ENCODE results near the gene MLANA. TPM values are rescaled to one million over a fixed set of nuclear protein-coding genes. Genes with fewer than 3 reads are reported as not detected.

MLANA gene, protein sequence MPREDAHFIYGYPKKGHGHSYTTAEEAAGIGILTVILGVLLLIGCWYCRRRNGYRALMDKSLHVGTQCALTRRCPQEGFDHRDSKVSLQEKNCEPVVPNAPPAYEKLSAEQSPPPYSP
- not detected for total RNA-seq
- polyA plus RNA-seq (ENCODE audit: insufficient read length in 6 of 6): 1 to 10 TPM in 5 of 6 donors, under 1 TPM in 1; 0.75 to 1.5 (median 1.1) TPM
- long read RNA-seq, donor 1: 0 reads
- long read RNA-seq, donor 2: 0 reads
- long read RNA-seq, donor 3: 0 reads
- long read RNA-seq, donor 4: 0 reads
- long read RNA-seq, donor 5: 0 reads
- long read RNA-seq, donor 6, partial matches to known transcripts: 42 of 55 reads
- long read RNA-seq, donor 6, other reads (novel, unspliced or antisense): 13 of 55 reads
- long read RNA-seq, donor 7: 0 reads
- long read RNA-seq, donor 8, partial matches to known transcripts: 158 of 166 reads
- long read RNA-seq, donor 8, other reads (novel, unspliced or antisense): 8 of 166 reads
- long read RNA-seq, donor 9: 0 reads
- long read RNA-seq, donor 10: 0 reads
- long read RNA-seq, donor 11: 0 reads
- long read RNA-seq, donor 12: 0 reads

DNA sequence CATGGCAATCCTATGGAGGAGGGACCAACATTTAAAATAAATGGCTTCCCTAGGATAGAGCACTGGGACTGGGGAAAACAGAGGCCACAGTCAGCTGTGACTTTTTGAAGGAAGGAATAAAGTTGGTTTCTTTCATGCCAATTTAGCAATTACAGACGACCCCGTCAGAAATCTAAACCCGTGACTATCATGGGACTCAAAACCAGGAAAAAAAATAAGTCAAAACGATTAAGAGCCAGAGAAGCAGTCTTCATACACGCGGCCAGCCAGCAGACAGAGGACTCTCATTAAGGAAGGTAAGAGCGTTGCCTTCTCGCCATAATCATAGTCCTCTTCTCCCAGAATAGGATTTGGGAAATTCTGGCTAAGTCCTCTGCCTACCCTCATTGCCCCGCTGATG, at the start of gene MLANA:
Gene MLANA, plus strand, starts transcription at position 249 of the 400 bp plus-strand sequence. CDS start 1,586 bp downstream, outside the sequence.
- no peak for DNase-seq
- ATAC-seq: no peak
- no peaks in the 10 kb centered on the region for H3K27me3 ChIP-seq
- H3K36me3 ChIP-seq: no peaks in the 10 kb centered on the region
- no peak within 1 kb of the TSS for H3K4me3 ChIP-seq
- TF ChIP-seq, protein P1, sequence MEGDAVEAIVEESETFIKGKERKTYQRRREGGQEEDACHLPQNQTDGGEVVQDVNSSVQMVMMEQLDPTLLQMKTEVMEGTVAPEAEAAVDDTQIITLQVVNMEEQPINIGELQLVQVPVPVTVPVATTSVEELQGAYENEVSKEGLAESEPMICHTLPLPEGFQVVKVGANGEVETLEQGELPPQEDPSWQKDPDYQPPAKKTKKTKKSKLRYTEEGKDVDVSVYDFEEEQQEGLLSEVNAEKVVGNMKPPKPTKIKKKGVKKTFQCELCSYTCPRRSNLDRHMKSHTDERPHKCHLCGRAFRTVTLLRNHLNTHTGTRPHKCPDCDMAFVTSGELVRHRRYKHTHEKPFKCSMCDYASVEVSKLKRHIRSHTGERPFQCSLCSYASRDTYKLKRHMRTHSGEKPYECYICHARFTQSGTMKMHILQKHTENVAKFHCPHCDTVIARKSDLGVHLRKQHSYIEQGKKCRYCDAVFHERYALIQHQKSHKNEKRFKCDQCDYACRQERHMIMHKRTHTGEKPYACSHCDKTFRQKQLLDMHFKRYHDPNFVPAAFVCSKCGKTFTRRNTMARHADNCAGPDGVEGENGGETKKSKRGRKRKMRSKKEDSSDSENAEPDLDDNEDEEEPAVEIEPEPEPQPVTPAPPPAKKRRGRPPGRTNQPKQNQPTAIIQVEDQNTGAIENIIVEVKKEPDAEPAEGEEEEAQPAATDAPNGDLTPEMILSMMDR (IDR thresholded peaks at IDR 0.05): no peak
- H3K4me1 ChIP-seq: no peaks in the 10 kb centered on the region
- H3K27ac ChIP-seq: no peak within 1 kb of the TSS
- intact Hi-C loops (cut with DNase I): no loop called here
- no peaks in the 10 kb centered on the region for H3K9me3 ChIP-seq

DNA sequence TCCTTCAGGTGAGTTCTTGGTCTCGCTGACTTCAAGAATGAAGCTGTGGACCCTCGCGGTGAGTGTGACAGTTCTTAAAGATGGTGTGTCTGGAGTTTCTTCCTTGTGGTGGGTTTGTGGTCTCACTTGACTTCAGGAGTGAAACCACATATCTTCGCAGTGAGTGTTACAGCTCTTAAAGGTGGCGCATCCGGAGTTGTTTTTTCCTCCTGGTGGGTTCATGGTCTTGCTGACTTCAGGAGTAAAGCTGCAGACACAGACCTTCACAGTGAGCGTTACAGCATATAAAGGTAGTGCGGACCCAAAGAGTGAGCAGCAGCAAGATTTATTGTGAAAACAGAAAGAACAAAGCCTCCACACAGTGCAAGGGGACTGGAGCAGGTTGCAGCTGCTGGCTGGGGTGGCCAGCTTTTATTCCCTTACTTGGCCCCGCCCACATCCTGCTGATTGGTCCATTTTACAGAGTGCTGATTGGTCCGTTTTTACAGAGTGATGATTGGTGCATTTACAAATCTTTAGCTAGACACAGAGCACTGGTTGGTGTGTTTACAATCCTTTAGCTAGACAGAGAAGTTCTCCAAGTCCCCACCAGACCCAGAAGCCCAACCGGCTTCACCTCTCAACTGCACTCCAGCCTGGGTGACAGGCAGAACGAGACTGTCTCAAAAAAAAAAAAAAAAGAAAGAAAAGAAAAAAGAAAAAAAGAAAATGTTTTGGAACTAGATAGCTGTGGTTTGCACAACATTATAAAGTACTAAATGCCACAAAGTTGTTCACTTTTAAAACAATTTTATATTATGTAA, 48.7 kb upstream of the MLANA start:
- H3K27ac ChIP-seq: no peak overlapping the region
- H3K36me3 ChIP-seq: no peaks in the 10 kb centered on the region
- no peaks in the 10 kb centered on the region for H3K9me3 ChIP-seq
- ATAC-seq (no peak), DNase-seq (no peak)
- no peaks in the 10 kb centered on the region for H3K27me3 ChIP-seq
- intact Hi-C loops (cut with DNase I): no loop called here
- peaks cover 3 to 31% of the 10 kb centered on the region in 2 donors for H3K4me1 ChIP-seq
- TF ChIP-seq, protein P1 (IDR thresholded peaks at IDR 0.05): no peak
- H3K4me3 ChIP-seq: no peak overlapping the region

DNA sequence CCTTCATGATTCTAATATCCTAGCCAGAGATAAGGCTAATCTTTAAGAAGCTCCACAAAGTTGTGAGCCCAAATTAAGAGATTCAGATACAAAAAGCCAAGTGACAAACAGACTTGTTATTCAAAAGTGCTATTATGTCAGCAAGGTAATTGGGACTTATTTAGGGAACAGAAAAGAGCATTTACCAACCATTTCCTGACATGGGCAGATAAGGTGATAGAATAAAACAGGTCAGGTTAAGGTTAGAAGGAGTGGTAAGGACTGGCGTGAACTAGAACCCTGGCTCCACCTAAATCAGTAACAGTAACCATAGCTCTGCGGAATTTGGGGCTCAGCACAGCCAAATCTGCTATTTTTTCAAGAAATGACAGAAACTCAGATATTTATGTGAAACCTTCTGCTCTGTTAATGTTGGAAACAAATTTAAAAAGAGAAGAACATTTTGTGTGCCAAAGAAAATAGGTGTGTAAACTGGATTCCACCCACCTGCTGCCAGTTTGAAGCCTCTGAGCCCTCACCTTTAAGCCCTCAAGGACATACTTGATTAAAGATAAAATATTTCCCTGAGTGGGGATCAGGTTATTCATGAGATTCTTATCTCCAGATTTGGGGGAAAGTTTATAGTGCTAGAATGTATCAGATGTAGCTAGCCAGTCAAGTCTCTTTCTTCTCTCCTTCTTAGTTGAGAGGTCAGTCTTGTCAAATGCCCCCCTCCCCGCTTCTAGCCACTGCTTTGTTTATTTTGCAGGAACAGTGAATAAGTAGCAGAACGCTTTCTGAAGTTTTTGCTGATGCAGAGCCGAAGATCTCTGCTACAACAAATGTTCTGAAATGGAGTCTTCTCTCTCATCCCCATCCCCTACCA, 47.5 kb upstream of the MLANA start:
- TF ChIP-seq, protein P1 (IDR thresholded peaks at IDR 0.05): no peak
- H3K9me3 ChIP-seq: no peaks in the 10 kb centered on the region
- ATAC-seq (peak; percentile 21), DNase-seq (no peak)
- H3K4me1 ChIP-seq: peaks cover 3 to 31% of the 10 kb centered on the region in 2 donors
- intact Hi-C loops (cut with DNase I): no loop called here
- no peaks in the 10 kb centered on the region for H3K27me3 ChIP-seq
- H3K4me3 ChIP-seq: no peak overlapping the region
- no peaks in the 10 kb centered on the region for H3K36me3 ChIP-seq
- peak overlapping the region in 1 of 2 donors; percentile 34 for H3K27ac ChIP-seq

DNA sequence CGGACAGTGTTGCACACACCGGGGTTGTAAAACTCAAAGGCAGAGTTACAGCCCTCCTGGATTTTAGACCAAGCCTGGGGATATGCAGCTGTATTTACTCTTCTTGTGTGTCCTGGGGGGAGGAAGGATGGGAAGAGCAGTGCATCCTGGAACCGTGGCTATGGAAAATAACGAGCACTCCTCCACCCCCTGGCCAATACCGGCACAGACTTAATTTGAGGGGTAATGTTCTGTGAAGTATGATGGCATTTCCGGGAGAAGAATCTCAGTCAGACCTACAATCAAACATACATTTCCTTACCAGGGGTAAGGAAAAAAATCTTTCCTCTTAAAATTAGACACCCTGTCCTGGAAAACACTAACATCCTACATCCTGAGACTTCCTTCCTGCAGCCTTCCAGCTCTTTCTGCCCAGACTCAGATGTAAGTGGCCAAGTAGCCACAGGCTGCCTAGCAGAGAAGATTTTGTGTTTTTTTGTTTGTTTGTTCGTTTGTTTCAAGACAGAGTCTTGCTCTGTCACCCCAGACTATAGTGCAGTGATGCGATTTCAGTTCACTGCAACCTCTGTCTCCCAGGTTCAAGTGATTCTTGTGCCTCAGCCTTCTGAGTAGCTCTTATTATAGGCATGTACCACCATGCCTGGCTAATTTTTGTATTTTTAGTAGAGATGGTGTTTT, 46.8 kb upstream of the MLANA start:
- H3K4me1 ChIP-seq: peaks cover 3 to 31% of the 10 kb centered on the region in 2 donors
- no peaks in the 10 kb centered on the region for H3K27me3 ChIP-seq
- DNase-seq (peak in 2 of 4 donors; percentile 12 to 33), ATAC-seq (peak; percentile 25)
- TF ChIP-seq, protein P1 (IDR thresholded peaks at IDR 0.05): no peak
- H3K9me3 ChIP-seq: no peaks in the 10 kb centered on the region
- H3K36me3 ChIP-seq: no peaks in the 10 kb centered on the region
- peak overlapping the region in 1 of 2 donors; percentile 43 for H3K27ac ChIP-seq
- intact Hi-C loops (cut with DNase I): no loop called here
- no peak overlapping the region for H3K4me3 ChIP-seq
